Subcutaneous adipose tissue (tissue), 4 donors: Measurements from ENCODE around the gene SRGAP3. TPM values are rescaled to one million over a fixed set of nuclear protein-coding genes. Genes with fewer than 3 reads are reported as not detected.

Source experiments
- CTCF ChIP-seq: fragments of 450-650 bp; IDR thresholded peaks from one replicate; pipeline ENCODE4 v1.5.1; 2016; ENCODE audit warnings: low read depth, mild to moderate bottlenecking, control low read depth, antibody characterized with exemption, moderate library complexity
- total RNA-seq, 4 donors: library from RNA; depleted of rRNA; stranded (reverse); fragments of >200 nt; gene quantifications; one replicate each; pipeline ENCODE4 v1.1.0, GENCODE V29; 2016

SRGAP3 gene
- total RNA-seq, 4 donors from 2014 or later, result 1.6 to 14.1 (median 8.9) TPM

DNA sequence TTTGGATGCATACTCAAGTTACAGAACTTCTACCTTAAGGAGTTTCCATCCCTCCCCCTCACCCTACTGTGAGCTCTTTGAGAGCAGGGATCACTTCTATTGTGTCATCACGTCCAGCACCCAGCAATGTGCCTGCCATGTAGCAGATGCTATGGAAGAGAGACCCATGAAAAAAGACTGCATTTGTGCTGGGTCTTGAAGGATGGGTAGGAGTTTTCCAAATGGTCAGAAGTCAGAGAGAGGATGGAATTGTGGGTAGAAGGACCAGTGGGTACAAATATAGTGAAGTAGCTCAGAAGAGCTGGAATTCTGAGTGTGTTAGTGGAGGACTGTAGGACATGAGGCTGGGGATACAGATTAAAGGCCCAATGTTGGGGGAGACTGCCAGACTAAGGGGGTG is 141.7 kb downstream of the SRGAP3 start:
- TF ChIP-seq CTCF, result no peak

- TF ChIP-seq CTCF, result no peak
Observed at GRCh38 chr3:9105421-9105820, 144.0 kb downstream of the SRGAP3 start.

DNA sequence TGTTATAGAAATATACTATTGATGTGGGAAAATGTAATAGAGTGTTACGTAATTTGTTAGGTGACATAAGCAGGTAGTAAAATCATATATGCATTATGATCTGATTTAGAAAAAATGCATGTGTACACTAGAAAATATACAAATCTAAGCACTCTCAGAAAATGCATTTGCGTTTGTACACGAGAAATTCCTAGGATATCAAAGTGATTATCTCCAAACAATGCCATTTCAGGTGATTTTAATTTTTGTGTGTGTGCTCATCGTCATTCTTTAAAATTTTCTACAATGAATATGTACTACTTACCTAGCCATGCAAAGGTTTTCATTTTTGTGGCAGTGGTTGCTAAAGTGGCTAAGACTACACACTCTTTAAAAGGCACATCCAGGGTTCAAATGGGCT is 145.3 kb downstream of the SRGAP3 start:
- TF ChIP-seq CTCF, result no peak

- no peak for TF ChIP-seq CTCF
Observed at GRCh38 chr3:9102240-9102981, 147.0 kb downstream of the SRGAP3 start.

- TF ChIP-seq CTCF, result no peak
Observed at GRCh38 chr3:9101286-9101685, 148.2 kb downstream of the SRGAP3 start.

GRCh38 chr3:9100513-9100894 is 148.9 kb downstream of the SRGAP3 start:
- no peak for TF ChIP-seq CTCF

GRCh38 chr3:9099702-9100512 is 149.5 kb downstream of the SRGAP3 start:
- TF ChIP-seq CTCF, result no peak
